LNCaP clone FGC (cell line): ENCODE measurements around the gene PTPRM.

Source experiments
- DNase-seq: peaks from one replicate; pipeline ENCODE4 v3.0.0-alpha.2; 2011; ENCODE audit warnings: low read depth
- H3K4me3 ChIP-seq: 2 replicates; pipeline ENCODE4 v1.5.1; 2011; ENCODE audit warnings: mild to moderate bottlenecking, low read depth, low read length, control low read depth
- TF ChIP-seq, protein P1 (sequence below): IDR thresholded peaks from 2 replicates; pipeline ENCODE4 v1.5.1; 2012; ENCODE audit warnings: mild to moderate bottlenecking; ENCODE audit not compliant: control insufficient read depth, insufficient read depth; ENCODE audit errors: extremely low read depth

The PTPRM gene

GRCh38 chr18:7586379-7586778, 19.3 kb downstream of the PTPRM start:
- TF ChIP-seq, protein P1, sequence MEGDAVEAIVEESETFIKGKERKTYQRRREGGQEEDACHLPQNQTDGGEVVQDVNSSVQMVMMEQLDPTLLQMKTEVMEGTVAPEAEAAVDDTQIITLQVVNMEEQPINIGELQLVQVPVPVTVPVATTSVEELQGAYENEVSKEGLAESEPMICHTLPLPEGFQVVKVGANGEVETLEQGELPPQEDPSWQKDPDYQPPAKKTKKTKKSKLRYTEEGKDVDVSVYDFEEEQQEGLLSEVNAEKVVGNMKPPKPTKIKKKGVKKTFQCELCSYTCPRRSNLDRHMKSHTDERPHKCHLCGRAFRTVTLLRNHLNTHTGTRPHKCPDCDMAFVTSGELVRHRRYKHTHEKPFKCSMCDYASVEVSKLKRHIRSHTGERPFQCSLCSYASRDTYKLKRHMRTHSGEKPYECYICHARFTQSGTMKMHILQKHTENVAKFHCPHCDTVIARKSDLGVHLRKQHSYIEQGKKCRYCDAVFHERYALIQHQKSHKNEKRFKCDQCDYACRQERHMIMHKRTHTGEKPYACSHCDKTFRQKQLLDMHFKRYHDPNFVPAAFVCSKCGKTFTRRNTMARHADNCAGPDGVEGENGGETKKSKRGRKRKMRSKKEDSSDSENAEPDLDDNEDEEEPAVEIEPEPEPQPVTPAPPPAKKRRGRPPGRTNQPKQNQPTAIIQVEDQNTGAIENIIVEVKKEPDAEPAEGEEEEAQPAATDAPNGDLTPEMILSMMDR, result no peak
- DNase-seq, result no peak
- H3K4me3 ChIP-seq, result no peak overlapping the region

DNA sequence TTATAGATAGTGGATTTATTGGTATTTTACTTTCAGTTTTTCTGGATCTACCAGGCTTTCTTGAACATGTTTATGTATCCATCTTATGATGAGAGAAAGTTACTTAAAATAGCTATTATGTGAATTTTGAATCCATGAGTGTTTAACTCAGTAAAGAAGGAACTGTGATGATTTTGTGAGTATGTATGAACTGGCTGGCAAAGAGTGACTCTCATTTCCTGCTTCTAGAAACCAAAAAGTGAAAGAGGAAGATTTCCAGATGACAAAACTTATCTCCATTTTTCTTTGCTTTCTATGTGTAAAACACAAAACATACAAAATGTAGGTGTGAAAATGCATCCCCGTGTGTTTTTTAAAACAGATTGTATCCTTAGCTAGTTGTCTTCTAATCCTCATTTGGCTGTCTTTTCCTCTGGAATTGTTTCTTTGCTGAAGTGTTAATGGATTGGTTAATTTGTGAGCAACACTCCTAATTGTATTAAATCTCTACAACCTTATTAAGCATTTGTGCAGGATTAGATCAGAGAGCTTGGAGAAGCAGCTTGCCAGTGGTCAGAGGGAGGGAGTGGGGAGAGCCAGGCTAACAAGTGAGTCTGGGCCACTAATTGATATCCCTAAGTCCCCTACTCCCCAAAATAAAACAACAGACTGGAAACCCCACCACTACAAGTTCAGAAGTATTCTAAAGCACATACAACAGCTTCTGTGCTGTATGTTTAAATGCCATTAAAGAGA, 23.9 kb downstream of the PTPRM start:
- no peak overlapping the region for H3K4me3 ChIP-seq
- DNase-seq, result no peak
- TF ChIP-seq, protein P1, result no peak

DNA sequence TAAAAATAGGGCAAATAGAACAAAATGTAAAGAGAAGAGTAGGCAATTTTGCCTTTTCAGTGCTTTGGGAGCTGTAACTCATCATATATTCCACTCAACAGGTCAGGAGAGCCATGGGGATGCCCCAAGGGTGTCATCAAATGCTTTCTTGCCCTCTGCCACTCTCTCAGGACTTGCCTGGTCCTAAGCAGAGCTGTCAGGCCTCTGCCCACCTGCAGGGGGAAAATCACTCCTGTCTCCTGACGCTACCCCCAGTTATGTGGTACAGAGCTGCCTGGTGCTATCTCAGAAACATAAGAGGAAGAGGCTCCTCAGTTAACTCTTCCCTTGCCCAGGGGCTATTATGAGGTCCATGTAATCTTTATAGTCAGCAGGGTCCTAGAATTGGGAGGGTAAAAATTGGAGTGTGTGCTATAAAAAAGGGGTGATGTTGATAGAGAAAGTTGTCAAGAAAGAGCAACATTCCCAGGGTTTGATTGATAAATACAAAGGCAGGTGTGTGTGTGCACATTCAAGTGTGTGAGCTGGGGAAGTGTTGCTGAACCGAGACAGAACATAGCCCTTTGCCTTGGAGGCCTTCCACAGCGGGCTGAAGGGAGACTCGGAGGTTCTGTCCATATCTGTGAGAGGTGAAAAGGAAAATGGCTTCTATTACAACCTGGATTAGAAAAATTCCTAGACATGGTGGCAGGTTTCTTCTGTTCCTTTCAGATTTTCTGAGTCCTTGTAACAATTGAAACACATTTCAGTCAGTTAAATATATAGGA, 25.4 kb downstream of the PTPRM start:
- DNase-seq, result no peak
- TF ChIP-seq, protein P1, result no peak
- no peak overlapping the region for H3K4me3 ChIP-seq

- H3K4me3 ChIP-seq, result no peak overlapping the region
- TF ChIP-seq, protein P1, result no peak
- DNase-seq, result no peak
Measured at GRCh38 chr18:7593218-7593819, 26.2 kb downstream of the PTPRM start.

DNA sequence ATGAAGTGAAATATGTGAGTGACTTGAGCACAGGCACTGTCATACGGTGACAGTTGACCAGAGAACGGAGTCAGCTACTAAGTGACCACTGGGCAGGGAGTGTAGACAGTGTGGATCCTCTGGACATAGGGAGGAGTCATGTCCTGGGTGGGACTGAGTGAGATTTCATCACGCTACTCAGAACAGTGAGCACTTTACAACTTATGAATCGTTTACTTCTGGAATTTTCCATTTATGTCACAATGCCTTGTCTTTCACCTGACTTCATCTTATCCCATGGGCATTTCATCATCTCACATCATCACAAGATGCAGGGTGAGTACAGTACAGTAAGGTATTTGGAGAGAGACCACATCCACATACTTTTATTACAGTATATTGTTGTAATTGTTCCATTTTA, 29.0 kb downstream of the PTPRM start:
- H3K4me3 ChIP-seq, result no peak overlapping the region
- TF ChIP-seq, protein P1, result no peak
- no peak for DNase-seq

DNA sequence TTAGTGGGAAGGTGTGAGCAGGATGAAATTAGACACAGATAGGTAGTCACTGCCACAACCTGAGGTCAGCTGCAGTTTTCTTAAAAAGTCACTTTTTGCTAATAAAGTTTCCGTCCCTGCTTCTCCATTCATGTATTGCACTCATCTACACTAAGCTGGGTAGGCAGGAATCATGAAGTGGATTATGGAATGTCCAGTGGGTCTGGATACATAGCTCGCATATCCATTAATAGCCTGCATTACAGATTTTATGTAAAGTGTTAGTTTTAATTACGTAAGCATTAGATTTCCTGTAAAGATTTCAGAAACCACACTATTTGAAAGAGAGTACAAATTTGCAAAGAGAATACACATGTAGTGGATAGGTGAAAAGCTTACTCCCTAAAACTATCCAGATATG, 30.4 kb downstream of the PTPRM start:
- DNase-seq, result no peak
- TF ChIP-seq, protein P1, result no peak
- H3K4me3 ChIP-seq, result no peak overlapping the region
